Mucosa of rectum (tissue), 2 donors: ENCODE data around the gene B3GAT1.

Experiments used
- H3K27ac ChIP-seq, 2 donors: one replicate each; pipeline ENCODE4 v1.7.0; 2013; ENCODE audit warnings: inconsistent platforms in 2 of 2, low read depth in 2 of 2, low read length in 2 of 2
- H3K27me3 ChIP-seq, 2 donors: one replicate each; pipeline ENCODE4 v1.7.0; 2013; ENCODE audit warnings: low read length in 2 of 2; ENCODE audit not compliant: control insufficient read depth in 2 of 2, insufficient read depth in 2 of 2
- H3K36me3 ChIP-seq, 2 donors: one replicate each; pipeline ENCODE4 v1.7.0; 2013; ENCODE audit warnings: low read length in 2 of 2; ENCODE audit not compliant: control insufficient read depth in 2 of 2, insufficient read depth in 2 of 2
- H3K4me1 ChIP-seq, 2 donors: one replicate each; pipeline ENCODE4 v1.7.0; 2013; ENCODE audit warnings: low read length in 2 of 2, mild to moderate bottlenecking in 1 of 2; ENCODE audit not compliant: control insufficient read depth in 2 of 2, insufficient read depth in 2 of 2
- H3K4me3 ChIP-seq, 2 donors: one replicate each; pipeline ENCODE4 v1.7.0; 2013; ENCODE audit warnings: low read length in 2 of 2
- H3K9ac ChIP-seq, 2 donors: one replicate each; pipeline ENCODE4 v1.7.0; 2013; ENCODE audit warnings: low read length in 2 of 2, low read depth in 1 of 2, mild to moderate bottlenecking in 1 of 2
- H3K9me3 ChIP-seq, 2 donors: one replicate each; pipeline ENCODE4 v1.7.0; 2013; ENCODE audit warnings: low read length in 2 of 2; ENCODE audit not compliant: control insufficient read depth in 2 of 2
- donor health status: healthy.
- donor health status: Normal muscosa, but diverticular disease.

B3GAT1 gene

GRCh38 chr11:134425816-134426536 is 13.9 kb upstream of the B3GAT1 start:
- Histone ChIP-seq H3K9ac (no peak overlapping the region), H3K9me3 (no peaks in the 10 kb centered on the region), H3K4me1 (no peaks in the 10 kb centered on the region), H3K27ac (no peak overlapping the region), H3K4me3 (no peak overlapping the region), H3K27me3 (peaks cover 0 to 5% of the 10 kb centered on the region in 2 donors), H3K36me3 (no peaks in the 10 kb centered on the region)

- Histone ChIP-seq H3K9ac (no peak overlapping the region), H3K9me3 (no peaks in the 10 kb centered on the region), H3K4me3 (no peak overlapping the region), H3K4me1 (no peaks in the 10 kb centered on the region), H3K27ac (no peak overlapping the region), H3K36me3 (no peaks in the 10 kb centered on the region), H3K27me3 (peaks cover 0 to 5% of the 10 kb centered on the region in 2 donors)
Measured at GRCh38 chr11:134425413-134425812, 13.4 kb upstream of the B3GAT1 start.

GRCh38 chr11:134423106-134423505 is 11.1 kb upstream of the B3GAT1 start:
- no peak overlapping the region for H3K9ac ChIP-seq
- no peak overlapping the region for H3K4me3 ChIP-seq
- no peaks in the 10 kb centered on the region for H3K36me3 ChIP-seq
- no peaks in the 10 kb centered on the region for H3K4me1 ChIP-seq
- H3K9me3 ChIP-seq: no peaks in the 10 kb centered on the region
- no peak overlapping the region for H3K27ac ChIP-seq
- H3K27me3 ChIP-seq: peaks cover 5% of the 10 kb centered on the region in 2 donors

- Histone ChIP-seq H3K27ac (no peak overlapping the region), H3K27me3 (peaks cover 21 to 28% of the 10 kb centered on the region in 2 donors), H3K4me1 (no peaks in the 10 kb centered on the region), H3K9me3 (no peaks in the 10 kb centered on the region), H3K9ac (no peak overlapping the region), H3K4me3 (no peak overlapping the region), H3K36me3 (no peaks in the 10 kb centered on the region)
Measured at GRCh38 chr11:134417871-134418840, 6.1 kb upstream of the B3GAT1 start.

- Histone ChIP-seq H3K9me3 (no peaks in the 10 kb centered on the region), H3K9ac (no peak overlapping the region), H3K36me3 (no peaks in the 10 kb centered on the region), H3K27ac (no peak overlapping the region), H3K4me1 (no peaks in the 10 kb centered on the region), H3K4me3 (no peak overlapping the region), H3K27me3 (peaks cover 24 to 26% of the 10 kb centered on the region in 2 donors)
Measured at GRCh38 chr11:134416726-134417125, 4.7 kb upstream of the B3GAT1 start.

- Histone ChIP-seq H3K27ac (no peak overlapping the region), H3K9ac (no peak overlapping the region), H3K4me1 (peaks cover 0 to 4% of the 10 kb centered on the region in 2 donors), H3K36me3 (no peaks in the 10 kb centered on the region), H3K27me3 (peaks cover 37 to 39% of the 10 kb centered on the region in 2 donors), H3K4me3 (no peak overlapping the region), H3K9me3 (no peaks in the 10 kb centered on the region)
Measured at GRCh38 chr11:134414766-134415765, 3.0 kb upstream of the B3GAT1 start.

- Histone ChIP-seq H3K27me3 (peaks cover 39 to 48% of the 10 kb centered on the region in 2 donors), H3K27ac (no peak overlapping the region), H3K36me3 (no peaks in the 10 kb centered on the region), H3K9ac (no peak overlapping the region), H3K9me3 (no peaks in the 10 kb centered on the region), H3K4me3 (no peak overlapping the region), H3K4me1 (peaks cover 0 to 4% of the 10 kb centered on the region in 2 donors)
Measured at GRCh38 chr11:134413826-134414731, 2.0 kb upstream of the B3GAT1 start.

- peaks cover 37 to 52% of the 10 kb centered on the region in 2 donors for H3K27me3 ChIP-seq
- H3K27ac ChIP-seq: no peak overlapping the region
- H3K9ac ChIP-seq: no peak overlapping the region
- H3K4me3 ChIP-seq: no peak overlapping the region
- H3K4me1 ChIP-seq: peaks cover 0 to 4% of the 10 kb centered on the region in 2 donors
- H3K9me3 ChIP-seq: no peaks in the 10 kb centered on the region
- no peaks in the 10 kb centered on the region for H3K36me3 ChIP-seq
Measured at GRCh38 chr11:134413043-134413825, 1.2 kb upstream of the B3GAT1 start.
